Gastroesophageal sphincter (tissue), 4 donors: Measurements from ENCODE around the gene PDS5A. TPM values are rescaled to one million over a fixed set of nuclear protein-coding genes. Genes with fewer than 3 reads are reported as not detected.
"Not testable (repeated sequence)": the region's sequence is repeated elsewhere in the genome, so short reads cannot be mapped to it uniquely, and the experiment has no call there.

Experiments
- ATAC-seq: fragments of 150-250 bp; one replicate; pipeline ENCODE4 v1.9.1; 2016; ENCODE audit warnings: mild to moderate bottlenecking, moderate library complexity
- H3K27ac ChIP-seq, 4 donors: fragments of 200-600 bp; sonication (generic) in 3 of 4; 1 replicate in 3 of 4; 2 replicates in 1 of 4; pipeline ENCODE4 v1.5.1; 2016 to 2019
- H3K27me3 ChIP-seq: fragments of 200-600 bp; sonication (generic); one replicate; pipeline ENCODE4 v1.5.1; 2019
- H3K36me3 ChIP-seq, 2 donors: fragments of 200-600 bp; sonication (generic); one replicate each; pipeline ENCODE4 v1.5.1; 2019; ENCODE audit warnings: control low read depth in 1 of 2
- H3K4me1 ChIP-seq, 3 donors: fragments of 200-600 bp; sonication (generic); 1 replicate in 2 of 3; 2 replicates in 1 of 3; pipeline ENCODE4 v1.5.1; 2016 to 2019; ENCODE audit warnings: control low read depth in 2 of 3
- H3K4me3 ChIP-seq, 2 donors: fragments of 200-600 bp; sonication (generic); one replicate each; pipeline ENCODE4 v1.5.1; 2019; ENCODE audit warnings: mild to moderate bottlenecking in 1 of 2, moderate library complexity in 1 of 2
- H3K9me3 ChIP-seq, 3 donors: fragments of 200-600 bp; sonication (generic); one replicate each; pipeline ENCODE4 v1.5.1; 2017 to 2019; ENCODE audit warnings: control low read depth in 2 of 3
- CTCF ChIP-seq, 4 experiments: fragments of 200-600 bp in 2 of 4; fragments of 450-650 bp in 2 of 4; sonication (generic) in 1 of 4; IDR thresholded peaks; one replicate each; pipeline ENCODE4 v1.5.1; 2017 to 2019; ENCODE audit warnings: antibody characterized with exemption in 4 of 4, mild to moderate bottlenecking in 2 of 4, moderate library complexity in 2 of 4
- EP300 ChIP-seq: sonication (generic); formaldehyde crosslinking; IDR thresholded peaks from one replicate; pipeline ENCODE4 v1.6.1; 2017; ENCODE audit warnings: antibody characterized with exemption, mild to moderate bottlenecking
- POLR2A ChIP-seq, 2 donors: fragments of 450-650 bp; IDR thresholded peaks; one replicate each; pipeline ENCODE4 v1.6.1; 2017; ENCODE audit warnings: antibody characterized with exemption in 2 of 2, mild to moderate bottlenecking in 2 of 2, moderate library complexity in 1 of 2
- POLR2AphosphoS5 ChIP-seq: sonication (generic); formaldehyde crosslinking; IDR thresholded peaks from one replicate; pipeline ENCODE4 v1.6.1; 2017; ENCODE audit warnings: antibody characterized with exemption
- WGBS, 2 donors: methylation state at CpG; one replicate each; pipeline ENCODE4 v1.1.5; 2018; ENCODE audit warnings: low coverage in 1 of 2; 5-methylcytosine and 5-hydroxymethylcytosine counted together
- total RNA-seq, 4 donors: library from RNA; depleted of rRNA; stranded (reverse); fragments of >200 nt; gene quantifications; one replicate each; pipeline ENCODE4 v1.1.0, GENCODE V29; 2016

PDS5A gene
- total RNA-seq, 4 donors from 2014 or later: 47.1 to 63.0 (median 57.1) TPM

GRCh38 chr4:40003986-40004385, 26.3 kb upstream of the PDS5A start:
- no peak for ATAC-seq
- Histone ChIP-seq H3K27ac (no peak overlapping the region), H3K9me3 (no peaks in the 10 kb centered on the region), H3K4me3 (no peak overlapping the region), H3K27me3 (no peaks in the 10 kb centered on the region), H3K4me1 (no peaks in the 10 kb centered on the region), H3K36me3 (no peaks in the 10 kb centered on the region)
- TF ChIP-seq EP300 (no peak), POLR2A (IDR thresholded peaks at IDR 0.05) (no peak), POLR2AphosphoS5 (no peak), CTCF (IDR thresholded peaks at IDR 0.05) (no peak)
- 64 to 79% methylated on average over 1 of the region's 1 CpG for WGBS, 2 donors

GRCh38 chr4:40000711-40001110, 23.0 kb upstream of the PDS5A start:
- WGBS, 2 donors: 81 to 86% methylated on average over 3 to 6 of the region's 6 CpGs
- Histone ChIP-seq H3K9me3 (no peaks in the 10 kb centered on the region), H3K36me3 (no peaks in the 10 kb centered on the region), H3K4me3 (no peak overlapping the region), H3K27ac (no peak overlapping the region), H3K27me3 (no peaks in the 10 kb centered on the region), H3K4me1 (no peaks in the 10 kb centered on the region)
- TF ChIP-seq CTCF (IDR thresholded peaks at IDR 0.05) (no peak), EP300 (no peak), POLR2A (IDR thresholded peaks at IDR 0.05) (no peak), POLR2AphosphoS5 (no peak)
- ATAC-seq: no peak

- H3K4me3 ChIP-seq: no peak overlapping the region
- no peak for ATAC-seq
- H3K27me3 ChIP-seq: no peaks in the 10 kb centered on the region
- 60% methylated on average over 4 of the region's 8 CpGs; no CpG with 5 or more reads in 1 of the 2 donors for WGBS, 2 donors
- H3K36me3 ChIP-seq: no peaks in the 10 kb centered on the region
- H3K27ac ChIP-seq: no peak overlapping the region
- no peaks in the 10 kb centered on the region for H3K9me3 ChIP-seq
- no peaks in the 10 kb centered on the region for H3K4me1 ChIP-seq
- TF ChIP-seq POLR2A (IDR thresholded peaks at IDR 0.05) (no peak), POLR2AphosphoS5 (no peak)
These were observed 21.1 kb upstream of the PDS5A start for GRCh38 chr4:39998659-39999345.

- WGBS, 2 donors: 83 to 93% methylated on average over 5 to 6 of the region's 8 CpGs
- H3K36me3 ChIP-seq: no peaks in the 10 kb centered on the region
These were observed 19.1 kb upstream of the PDS5A start for GRCh38 chr4:39996811-39997210.

GRCh38 chr4:39994406-39994805, 16.7 kb upstream of the PDS5A start:
- no peak for ATAC-seq
- no peak overlapping the region for H3K4me3 ChIP-seq
- TF ChIP-seq EP300 (no peak), POLR2A (IDR thresholded peaks at IDR 0.05) (no peak), POLR2AphosphoS5 (no peak), CTCF (IDR thresholded peaks at IDR 0.05) (no peak)
- H3K36me3 ChIP-seq: no peaks in the 10 kb centered on the region
- no peaks in the 10 kb centered on the region for H3K9me3 ChIP-seq
- WGBS, 2 donors: 67% methylated on average over 1 of the region's 1 CpG
- peaks cover 0 to 6% (median 0%) of the 10 kb centered on the region in 3 donors for H3K4me1 ChIP-seq
- H3K27me3 ChIP-seq: no peaks in the 10 kb centered on the region
- H3K27ac ChIP-seq: no peak overlapping the region

More at GRCh38 chr4:39996811-39997210, 19.1 kb upstream of the PDS5A start:
- H3K9me3 ChIP-seq: no peaks in the 10 kb centered on the region
- H3K27ac ChIP-seq: no peak overlapping the region
- no peaks in the 10 kb centered on the region for H3K27me3 ChIP-seq
- no peak for TF ChIP-seq EP300
- no peak for TF ChIP-seq POLR2A (IDR thresholded peaks at IDR 0.05)
- TF ChIP-seq CTCF (IDR thresholded peaks at IDR 0.05): no peak
- TF ChIP-seq POLR2AphosphoS5: no peak
- H3K4me3 ChIP-seq: no peak overlapping the region
- no peak for ATAC-seq
- no peaks in the 10 kb centered on the region for H3K4me1 ChIP-seq

GRCh38 chr4:39989381-39989780, 11.7 kb upstream of the PDS5A start:
- not testable (repeated sequence) for ATAC-seq, H3K4me1 ChIP-seq, H3K27me3 ChIP-seq, H3K36me3 ChIP-seq, H3K4me3 ChIP-seq, H3K27ac ChIP-seq, H3K9me3 ChIP-seq
- 100% methylated on average over 1 of the region's 4 CpGs; no CpG with 5 or more reads in 1 of the 2 donors for WGBS, 2 donors
